IPS DF 6.9 (cell line): ENCODE measurements around the gene RBM19.

ENCODE experiments used
- DNase-seq: peaks from one replicate; pipeline ENCODE4 v3.0.0-alpha.2; 2013; ENCODE audit warnings: low read depth, low spot score
- H3K27ac ChIP-seq: one replicate; pipeline ENCODE4 v1.5.1; 2013; ENCODE audit warnings: low read length, control low read depth
- H3K27me3 ChIP-seq: 2 replicates; pipeline ENCODE4 v1.6.1; 2013; ENCODE audit warnings: mild to moderate bottlenecking, low read length; ENCODE audit not compliant: control insufficient read depth, insufficient read depth
- H3K36me3 ChIP-seq: 2 replicates; pipeline ENCODE4 v1.6.1; 2013; ENCODE audit warnings: low read length; ENCODE audit not compliant: control insufficient read depth, insufficient read depth
- H3K4me1 ChIP-seq: 2 replicates; pipeline ENCODE4 v1.6.1; 2013; ENCODE audit warnings: low read length; ENCODE audit not compliant: control insufficient read depth, insufficient read depth
- H3K4me3 ChIP-seq: 2 replicates; pipeline ENCODE4 v1.5.1; 2013; ENCODE audit warnings: mild to moderate bottlenecking, low read length
- H3K9me3 ChIP-seq: 2 replicates; pipeline ENCODE4 v1.6.1; 2013; ENCODE audit warnings: low read length, inconsistent platforms; ENCODE audit not compliant: control insufficient read depth, insufficient read depth
- WGBS: extraction: QIAGEN DNeasy Blood & Tissue Kit; methylation state at CpG from one replicate; pipeline ENCODE4 v1.1.7; 2013; ENCODE audit warnings: mixed read lengths, missing lambda C conversion rate; ENCODE audit not compliant: insufficient read length, insufficient coverage; 5-methylcytosine and 5-hydroxymethylcytosine counted together

Gene RBM19

DNA sequence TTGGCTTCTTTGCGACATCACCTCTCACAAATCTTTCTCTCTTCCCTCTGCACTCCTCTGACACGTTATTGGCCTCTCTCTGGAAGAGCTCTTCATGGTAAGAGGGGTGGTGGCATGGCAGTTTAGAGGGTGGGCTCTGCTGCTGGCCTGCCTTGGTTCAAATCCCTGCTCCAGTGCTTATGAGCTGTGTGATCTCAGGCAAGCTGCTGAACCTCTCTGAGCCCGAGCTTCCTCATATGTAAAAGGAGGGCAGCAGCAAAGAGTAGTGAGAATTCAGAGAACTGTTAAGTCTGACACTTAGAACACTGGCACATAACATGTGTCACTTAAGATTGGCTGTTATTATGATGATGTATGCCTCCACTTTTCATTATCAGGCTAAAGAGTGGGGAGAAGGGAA lies 118.3 kb downstream of the RBM19 start:
- H3K27ac ChIP-seq: no peak overlapping the region
- WGBS: no CpG with 5 or more reads among the region's 3 CpGs
- no peaks in the 10 kb centered on the region; the same call in 1 of the 2 replicates for H3K4me1 ChIP-seq

DNA sequence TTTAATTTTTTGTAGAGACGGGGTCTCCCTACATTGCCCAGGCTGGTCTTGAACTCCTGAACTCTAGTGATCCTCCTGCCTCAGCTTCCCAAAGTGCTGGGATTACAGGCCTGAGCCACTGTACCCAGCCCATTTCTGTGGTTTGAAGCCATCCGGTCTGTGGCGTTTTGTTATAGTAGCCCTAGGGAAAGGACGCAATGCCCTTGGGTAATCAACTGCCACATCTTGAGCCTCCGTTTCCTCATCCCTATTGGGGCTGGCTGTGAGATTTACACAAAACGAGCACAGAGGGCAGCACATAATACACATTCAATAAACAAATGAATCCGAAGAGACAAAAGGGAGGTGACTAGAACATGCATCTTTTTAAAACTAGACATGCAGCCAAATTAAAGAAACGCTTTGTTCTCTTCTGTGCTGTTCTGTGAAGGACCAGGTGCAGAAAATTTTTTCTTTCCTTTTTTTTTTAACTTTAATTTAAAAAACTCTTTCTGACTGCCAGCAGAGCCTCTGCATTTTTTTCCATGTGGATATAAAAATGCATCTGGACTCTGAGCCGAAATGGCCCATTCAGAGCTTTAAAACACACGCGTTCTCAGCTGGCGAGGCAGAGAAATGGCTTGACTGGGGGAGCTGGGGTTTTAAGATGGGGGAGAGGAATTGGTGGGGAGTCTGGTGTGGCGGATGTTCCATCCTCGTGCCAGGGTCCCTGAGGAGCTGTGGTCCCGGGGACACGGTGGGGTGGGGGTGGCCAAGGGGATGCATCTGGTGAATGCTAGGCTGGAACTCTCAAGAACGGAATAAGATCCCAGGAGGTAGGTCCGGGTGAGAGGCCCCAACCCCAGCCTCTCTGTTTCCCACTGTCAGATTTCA lies 119.0 kb downstream of the RBM19 start:
- no peaks in the 10 kb centered on the region; the same call in 1 of the 2 replicates for H3K4me1 ChIP-seq
- 0 out of 2 replicates have a peak, but pooled peaks cover 3% of the 10 kb centered on the region for H3K36me3 ChIP-seq
- H3K9me3 ChIP-seq: no peaks in the 10 kb centered on the region
- no peak overlapping the region for H3K27ac ChIP-seq
- no peaks in the 10 kb centered on the region for H3K27me3 ChIP-seq
- no peak for DNase-seq
- no peak overlapping the region for H3K4me3 ChIP-seq
- WGBS: no CpG with 5 or more reads among the region's 18 CpGs

More for the DNA sequence above, 118.3 kb downstream of the RBM19 start:
- no peak for DNase-seq
- no peaks in the 10 kb centered on the region for H3K27me3 ChIP-seq
- no peak overlapping the region for H3K4me3 ChIP-seq
- no peaks in the 10 kb centered on the region for H3K9me3 ChIP-seq
- H3K36me3 ChIP-seq: 0 out of 2 replicates have a peak, but pooled peaks cover 3% of the 10 kb centered on the region

DNA sequence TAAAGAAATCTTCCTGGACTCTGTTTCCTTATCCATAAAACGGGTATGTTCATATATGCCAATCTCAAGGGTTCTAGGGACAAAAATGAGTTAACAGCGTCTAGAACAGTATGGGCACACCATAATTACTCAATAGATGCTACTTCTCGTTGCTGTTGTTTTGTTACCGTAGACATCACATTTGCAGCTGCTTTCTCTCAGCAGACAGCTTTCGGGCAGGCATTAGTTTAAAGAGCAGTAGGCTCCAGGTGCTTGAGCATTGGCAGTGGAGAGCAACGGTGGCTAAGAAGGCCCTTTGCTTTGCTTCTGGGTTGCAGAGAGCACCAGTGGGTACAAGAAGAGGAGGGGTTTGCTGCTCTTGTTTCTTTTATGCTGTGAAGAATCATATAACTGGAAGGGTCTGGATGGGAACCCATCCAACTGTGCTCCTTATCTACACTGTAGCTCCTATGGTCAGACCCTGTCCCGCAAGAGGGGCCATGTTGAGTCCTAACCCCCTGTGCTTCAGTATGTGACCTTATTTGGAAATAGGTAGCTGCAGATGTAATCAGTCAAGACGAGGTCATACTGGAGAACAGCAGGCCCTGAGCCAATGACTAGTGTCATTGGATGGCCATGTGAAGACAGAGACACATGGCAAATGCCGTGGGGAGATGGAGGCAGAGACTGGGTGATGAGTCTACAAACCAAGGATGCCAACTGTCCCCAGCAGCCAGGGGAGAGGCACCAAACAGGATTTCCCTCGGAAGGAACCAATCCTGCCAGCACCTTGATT lies 120.0 kb downstream of the RBM19 start:
- Histone ChIP-seq H3K36me3 (0 out of 2 replicates have a peak, but pooled peaks cover 3% of the 10 kb centered on the region), H3K4me1 (no peaks in the 10 kb centered on the region; the same call in 1 of the 2 replicates), H3K27ac (no peak overlapping the region), H3K4me3 (no peak overlapping the region), H3K27me3 (no peaks in the 10 kb centered on the region), H3K9me3 (no peaks in the 10 kb centered on the region)
- no CpG with 5 or more reads among the region's 10 CpGs for WGBS
- no peak for DNase-seq

DNA sequence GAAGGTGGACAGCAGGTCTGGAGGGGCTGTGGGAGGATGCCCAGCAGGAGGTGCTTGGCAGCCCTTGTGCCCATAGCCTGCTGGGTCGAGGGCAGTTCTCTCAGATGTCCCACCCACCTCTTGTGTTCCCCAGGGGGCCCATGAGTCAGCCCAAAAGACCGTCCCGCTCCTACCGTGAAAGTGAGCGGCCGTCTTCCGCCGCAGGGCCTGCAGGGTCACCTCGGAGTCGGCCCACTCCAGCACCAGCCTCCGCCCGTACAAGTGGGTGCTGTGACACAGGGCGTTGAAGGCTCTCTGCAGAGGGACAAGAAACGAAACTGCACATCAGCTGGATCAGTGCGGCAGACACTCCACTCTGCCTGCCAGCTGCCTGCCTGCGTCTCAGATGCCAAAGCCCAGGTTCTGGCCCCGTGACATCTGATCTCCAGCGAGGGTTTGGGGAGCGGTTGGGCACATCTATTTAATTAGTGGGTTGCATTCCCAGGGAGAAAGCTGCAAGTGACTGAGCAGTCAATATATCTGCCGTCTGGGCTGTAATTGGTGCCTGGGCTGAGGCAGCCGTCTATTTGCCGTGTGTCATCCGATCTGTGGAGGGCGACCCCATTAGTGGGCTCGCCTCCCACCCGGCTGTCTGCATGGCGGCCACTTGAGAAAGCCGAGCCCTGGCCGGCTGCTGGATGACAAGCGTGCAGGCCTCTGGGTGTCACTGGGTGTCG lies 121.5 kb downstream of the RBM19 start:
- no peak overlapping the region for H3K27ac ChIP-seq
- H3K4me1 ChIP-seq: no peaks in the 10 kb centered on the region; the same call in 1 of the 2 replicates
- H3K27me3 ChIP-seq: no peaks in the 10 kb centered on the region
- DNase-seq: no peak
- no peaks in the 10 kb centered on the region for H3K9me3 ChIP-seq
- no CpG with 5 or more reads among the region's 31 CpGs for WGBS
- 0 out of 2 replicates have a peak, but pooled peaks cover 3% of the 10 kb centered on the region for H3K36me3 ChIP-seq
- H3K4me3 ChIP-seq: no peak overlapping the region

DNA sequence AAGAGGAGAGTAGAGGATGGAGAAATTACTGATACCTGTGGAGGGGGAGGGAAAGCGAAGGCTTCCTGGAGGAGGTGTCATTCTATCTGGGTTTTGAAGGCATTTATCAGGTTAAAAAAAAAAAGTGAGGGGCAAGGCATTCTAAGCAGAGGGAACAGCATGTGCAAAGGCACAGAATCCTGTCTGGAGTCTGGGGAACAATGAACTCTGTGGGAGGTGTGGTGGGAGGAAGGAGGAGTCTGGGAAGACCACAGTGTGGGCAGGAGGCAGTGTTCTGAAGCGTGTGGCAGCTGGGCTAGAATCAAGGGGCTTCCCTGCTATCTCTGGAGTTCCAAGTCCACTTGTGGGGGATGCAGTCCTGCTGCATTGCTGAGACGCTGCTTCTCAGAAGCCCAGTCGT lies 123.4 kb downstream of the RBM19 start:
- no peak overlapping the region for H3K4me3 ChIP-seq
- H3K4me1 ChIP-seq: no peaks in the 10 kb centered on the region; the same call in 1 of the 2 replicates
- H3K27ac ChIP-seq: no peak overlapping the region
- WGBS: no CpG with 5 or more reads among the region's 4 CpGs
- 0 out of 2 replicates have a peak, but pooled peaks cover 3% of the 10 kb centered on the region for H3K36me3 ChIP-seq
- no peaks in the 10 kb centered on the region for H3K27me3 ChIP-seq
- no peaks in the 10 kb centered on the region for H3K9me3 ChIP-seq
- DNase-seq: no peak

DNA sequence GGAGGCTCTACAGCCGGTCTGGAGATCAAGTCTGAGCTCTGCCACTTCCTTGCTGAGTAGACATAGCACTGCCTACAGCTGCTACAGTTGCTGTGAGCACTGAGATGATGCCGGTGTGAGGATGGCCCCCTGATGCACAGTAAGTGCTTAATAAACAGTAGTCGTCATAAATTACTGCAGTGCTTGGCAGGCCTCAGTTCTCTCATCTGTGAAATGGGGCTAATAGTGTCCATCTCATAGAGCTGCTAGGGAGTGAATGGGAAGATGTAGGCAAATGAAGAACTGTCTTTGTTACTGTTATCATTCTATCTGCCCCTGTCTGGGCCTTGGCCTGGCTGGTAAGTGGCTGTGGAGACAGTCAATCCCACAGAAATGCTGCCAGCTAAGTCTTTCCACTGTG lies 124.3 kb downstream of the RBM19 start:
- Histone ChIP-seq H3K27ac (no peak overlapping the region), H3K27me3 (no peaks in the 10 kb centered on the region), H3K36me3 (0 out of 2 replicates have a peak, but pooled peaks cover 3% of the 10 kb centered on the region), H3K9me3 (no peaks in the 10 kb centered on the region), H3K4me1 (no peaks in the 10 kb centered on the region; the same call in 1 of the 2 replicates), H3K4me3 (no peak overlapping the region)
- no peak for DNase-seq
- WGBS: no CpG with 5 or more reads among the region's 3 CpGs

DNA sequence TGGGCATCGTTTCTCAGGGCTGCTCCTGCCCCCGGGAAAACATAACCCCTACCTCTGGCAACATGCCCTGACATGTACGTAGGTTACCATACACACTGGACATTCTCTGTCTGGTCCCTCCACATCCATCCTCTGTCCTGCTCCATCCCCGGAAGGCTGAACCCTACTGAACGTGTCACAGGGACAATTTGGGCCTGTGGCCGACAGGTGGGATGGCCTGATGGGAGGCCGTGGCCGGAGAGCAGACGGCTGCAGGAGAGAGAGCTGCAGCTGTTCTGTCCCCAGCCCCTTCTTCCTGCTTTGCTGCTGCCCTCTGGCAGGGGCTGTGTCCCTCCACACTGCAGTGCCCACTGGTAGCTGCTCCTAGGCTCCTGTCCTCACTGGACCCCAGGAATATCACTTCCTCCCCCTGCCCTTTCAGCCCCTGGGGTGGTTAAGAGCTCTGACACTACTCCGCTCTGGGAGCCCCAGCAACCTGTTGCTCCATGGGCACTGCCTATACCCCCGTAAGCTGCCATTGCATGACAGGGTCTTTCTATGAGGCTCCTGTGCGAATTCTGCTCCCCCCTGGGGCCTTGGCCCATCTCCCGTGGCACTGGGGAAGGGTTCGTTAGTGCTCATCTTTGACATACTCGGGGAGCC lies 125.6 kb downstream of the RBM19 start:
- Histone ChIP-seq H3K27ac (no peak overlapping the region), H3K27me3 (no peaks in the 10 kb centered on the region), H3K4me1 (no peaks in the 10 kb centered on the region; the same call in 1 of the 2 replicates), H3K4me3 (no peak overlapping the region), H3K36me3 (0 out of 2 replicates have a peak, but pooled peaks cover 3% of the 10 kb centered on the region), H3K9me3 (no peaks in the 10 kb centered on the region)
- no CpG with 5 or more reads among the region's 15 CpGs for WGBS
- no peak for DNase-seq

DNA sequence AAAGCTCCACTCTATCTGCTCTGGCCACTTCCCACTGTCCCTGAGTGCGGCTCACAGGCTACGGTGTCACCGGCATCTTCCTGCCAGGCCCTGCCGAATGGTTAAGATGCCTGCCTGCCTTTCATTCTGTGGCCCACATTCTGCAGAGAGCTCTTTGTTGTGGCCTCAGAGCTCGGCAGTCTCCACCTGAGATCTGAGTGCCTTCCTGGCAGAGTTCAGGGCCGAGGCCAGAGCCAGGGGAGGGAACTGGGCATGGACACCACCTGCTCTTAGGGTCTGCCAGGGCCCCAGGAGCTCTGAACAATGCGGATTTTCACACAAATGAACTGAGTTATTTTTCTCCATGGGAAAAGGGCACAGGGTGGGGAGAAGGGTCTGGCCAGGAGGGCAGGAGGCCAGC lies 127.2 kb downstream of the RBM19 start:
- Histone ChIP-seq H3K27ac (no peak overlapping the region), H3K27me3 (no peaks in the 10 kb centered on the region), H3K9me3 (no peaks in the 10 kb centered on the region), H3K4me1 (no peaks in the 10 kb centered on the region), H3K36me3 (0 out of 2 replicates have a peak, but pooled peaks cover under 1% of the 10 kb centered on the region), H3K4me3 (no peak overlapping the region)
- no CpG with 5 or more reads among the region's 7 CpGs for WGBS
- no peak for DNase-seq

DNA sequence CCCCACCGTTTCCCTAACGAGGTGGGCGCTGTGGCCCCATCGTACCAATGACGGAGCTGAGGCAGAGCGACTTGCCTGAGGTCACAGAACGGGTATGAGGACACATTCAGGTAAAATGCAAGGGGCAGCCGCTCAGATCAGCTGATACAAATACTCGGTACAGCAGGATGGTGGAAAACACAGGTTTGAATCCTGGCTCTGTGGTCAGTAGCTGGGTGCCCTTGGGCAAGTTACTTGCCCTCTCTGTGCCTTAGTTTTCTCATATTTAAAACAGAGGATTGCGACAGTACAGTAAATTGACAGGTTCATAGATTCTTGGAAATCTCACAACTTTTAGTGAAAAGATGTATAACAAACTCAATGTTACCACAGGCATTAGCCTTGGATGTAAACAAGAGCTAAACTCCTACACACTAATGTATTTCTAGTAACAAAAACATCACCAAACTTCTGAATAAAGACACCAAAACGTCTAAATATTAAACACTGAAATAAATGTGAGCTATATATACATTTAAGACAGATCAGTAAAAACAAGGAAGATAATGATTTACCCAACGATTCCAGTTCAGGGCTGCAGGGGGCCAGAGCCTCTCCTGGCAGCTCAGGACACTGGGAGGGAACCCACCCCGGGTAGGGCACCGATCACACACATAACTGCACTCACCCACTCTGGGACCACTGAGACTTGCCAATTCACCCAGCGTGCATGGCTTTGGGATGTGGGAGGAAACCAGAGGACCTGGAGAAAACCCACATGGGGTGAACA lies 128.4 kb downstream of the RBM19 start:
- Histone ChIP-seq H3K27me3 (no peaks in the 10 kb centered on the region), H3K27ac (no peak overlapping the region), H3K4me3 (no peak overlapping the region), H3K9me3 (no peaks in the 10 kb centered on the region), H3K36me3 (no peaks in the 10 kb centered on the region), H3K4me1 (no peaks in the 10 kb centered on the region)
- WGBS: no CpG with 5 or more reads among the region's 15 CpGs
- no peak for DNase-seq
